ENCODE measurements around the gene CEP250.

Gene CEP250

DNA sequence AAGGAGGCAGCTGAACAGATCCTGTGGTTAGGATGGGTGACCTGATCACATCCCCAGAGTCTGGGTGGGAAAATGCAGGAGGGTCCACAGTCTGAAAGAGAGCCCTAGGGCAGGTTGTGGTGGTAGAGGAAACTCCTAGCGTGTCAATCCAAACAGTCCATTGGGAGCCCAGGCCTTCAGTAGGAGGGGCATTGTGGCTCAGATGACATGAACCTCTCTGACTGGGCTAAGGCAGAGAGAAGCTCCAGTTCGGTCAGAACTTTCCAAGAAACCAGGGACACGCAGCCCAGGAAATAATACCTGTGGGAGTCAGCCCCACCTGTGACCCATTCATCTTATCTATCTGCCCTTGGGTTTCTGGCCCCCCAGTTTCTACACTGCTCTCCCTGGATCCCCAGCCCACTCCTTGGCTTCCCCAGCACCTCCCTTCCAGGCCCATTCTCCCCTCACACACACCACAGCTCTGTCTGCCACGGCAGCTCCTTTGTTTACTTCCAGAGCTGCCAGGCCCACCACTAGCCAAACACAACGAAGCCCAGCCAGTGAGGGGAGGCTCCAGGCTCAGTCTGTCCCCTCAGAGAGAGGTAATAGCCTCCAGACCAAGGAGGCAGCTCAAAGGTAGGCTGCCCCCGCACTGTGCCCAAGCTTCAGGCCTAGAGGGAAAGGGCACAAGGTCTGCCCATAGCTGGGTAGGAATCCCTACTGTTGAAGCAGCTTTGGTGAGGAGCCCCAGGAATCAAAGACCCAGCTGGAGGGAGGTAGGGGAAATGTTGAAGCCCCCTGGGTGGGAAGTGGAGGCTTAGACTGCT, 23.6 kb upstream of the CEP250 start:
- TF ChIP-seq, protein P1, sequence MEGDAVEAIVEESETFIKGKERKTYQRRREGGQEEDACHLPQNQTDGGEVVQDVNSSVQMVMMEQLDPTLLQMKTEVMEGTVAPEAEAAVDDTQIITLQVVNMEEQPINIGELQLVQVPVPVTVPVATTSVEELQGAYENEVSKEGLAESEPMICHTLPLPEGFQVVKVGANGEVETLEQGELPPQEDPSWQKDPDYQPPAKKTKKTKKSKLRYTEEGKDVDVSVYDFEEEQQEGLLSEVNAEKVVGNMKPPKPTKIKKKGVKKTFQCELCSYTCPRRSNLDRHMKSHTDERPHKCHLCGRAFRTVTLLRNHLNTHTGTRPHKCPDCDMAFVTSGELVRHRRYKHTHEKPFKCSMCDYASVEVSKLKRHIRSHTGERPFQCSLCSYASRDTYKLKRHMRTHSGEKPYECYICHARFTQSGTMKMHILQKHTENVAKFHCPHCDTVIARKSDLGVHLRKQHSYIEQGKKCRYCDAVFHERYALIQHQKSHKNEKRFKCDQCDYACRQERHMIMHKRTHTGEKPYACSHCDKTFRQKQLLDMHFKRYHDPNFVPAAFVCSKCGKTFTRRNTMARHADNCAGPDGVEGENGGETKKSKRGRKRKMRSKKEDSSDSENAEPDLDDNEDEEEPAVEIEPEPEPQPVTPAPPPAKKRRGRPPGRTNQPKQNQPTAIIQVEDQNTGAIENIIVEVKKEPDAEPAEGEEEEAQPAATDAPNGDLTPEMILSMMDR (IDR thresholded peaks at IDR 0.05; ENCODE audit: insufficient read depth, low read depth, low read length, missing control alignments): no peak
- no peak overlapping the region for H3K4me3 ChIP-seq (ENCODE audit: low read depth, low read length)
- DNase-seq (ENCODE audit: low read depth): no peak

GRCh38 chr20:35432430-35432735, 23.0 kb upstream of the CEP250 start:
- TF ChIP-seq, protein P1 (IDR thresholded peaks at IDR 0.05; ENCODE audit: insufficient read depth, low read depth, low read length, missing control alignments): no peak

GRCh38 chr20:35433337-35433736, 22.1 kb upstream of the CEP250 start:
- TF ChIP-seq, protein P1 (IDR thresholded peaks at IDR 0.05; ENCODE audit: insufficient read depth, low read depth, low read length, missing control alignments): no peak
- no peak for DNase-seq (ENCODE audit: low read depth)

More at GRCh38 chr20:35432430-35432735, 23.0 kb upstream of the CEP250 start:
- no peak for DNase-seq (ENCODE audit: low read depth)
- H3K4me3 ChIP-seq (ENCODE audit: low read depth, low read length): no peak overlapping the region

GRCh38 chr20:35434085-35435005, 21.1 kb upstream of the CEP250 start:
- H3K4me3 ChIP-seq (ENCODE audit: low read depth, low read length): no peak overlapping the region
- DNase-seq (ENCODE audit: low read depth): no peak
- TF ChIP-seq, protein P1 (IDR thresholded peaks at IDR 0.05; ENCODE audit: insufficient read depth, low read depth, low read length, missing control alignments): no peak

More at GRCh38 chr20:35433337-35433736, 22.1 kb upstream of the CEP250 start:
- no peak overlapping the region for H3K4me3 ChIP-seq (ENCODE audit: low read depth, low read length)

GRCh38 chr20:35436177-35436573, 19.2 kb upstream of the CEP250 start:
- no peak for DNase-seq (ENCODE audit: low read depth)
- TF ChIP-seq, protein P1 (IDR thresholded peaks at IDR 0.05; ENCODE audit: insufficient read depth, low read depth, low read length, missing control alignments): no peak
- H3K4me3 ChIP-seq (ENCODE audit: low read depth, low read length): no peak overlapping the region

DNA sequence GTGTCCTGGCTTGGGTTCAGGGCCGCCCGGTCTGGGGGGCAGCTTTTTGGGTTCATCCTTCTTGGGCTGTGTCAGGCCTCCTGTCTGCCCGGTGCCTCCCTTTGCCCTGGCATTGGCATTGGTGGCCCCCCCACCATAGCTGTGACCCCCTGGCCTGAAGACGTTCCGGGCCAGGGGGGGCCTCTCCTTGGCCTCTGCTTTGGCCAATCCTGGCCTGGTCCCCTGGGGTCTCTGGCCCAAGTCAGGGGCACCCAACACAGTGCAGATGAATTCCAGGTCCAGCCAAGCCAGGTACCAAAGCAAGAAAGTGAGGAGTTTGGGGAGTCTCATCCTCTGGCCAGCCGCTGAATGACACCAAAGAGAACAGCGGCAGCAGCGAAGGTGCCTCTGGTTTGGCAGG, 17.8 kb upstream of the CEP250 start:
- H3K4me3 ChIP-seq (ENCODE audit: low read depth, low read length): no peak overlapping the region
- TF ChIP-seq, protein P1 (IDR thresholded peaks at IDR 0.05; ENCODE audit: insufficient read depth, low read depth, low read length, missing control alignments): no peak
- DNase-seq (ENCODE audit: low read depth): no peak

All from GM12865 (cell line).